Measurements from ENCODE around the gene ADARB2. TPM values are rescaled to one million over a fixed set of nuclear protein-coding genes. Genes with fewer than 3 reads are reported as not detected.

ADARB2 gene
- total and polyA plus RNA-seq, 10 of the 15 experiments (the other 5 are each of a cell fraction or from before 2014, with no cell fraction given) = 0.02 to 4.1 (median 0.76) TPM

GRCh38 chr10:1184541-1185430 lies 552.5 kb downstream of the ADARB2 start:
- CTCF ChIA-PET = no interaction called here
- no peak overlapping the region for H3K9ac ChIP-seq (ENCODE audit: control insufficient read depth, insufficient read depth, low read length)
- H4K20me1 ChIP-seq (ENCODE audit: control insufficient read depth, insufficient read depth) = no peaks in the 10 kb centered on the region
- no peaks in the 10 kb centered on the region for H3K79me2 ChIP-seq (ENCODE audit: control insufficient read depth, insufficient read depth, low read length)
- no peak overlapping the region for H3K4me2 ChIP-seq (ENCODE audit: control insufficient read depth, insufficient read depth)
- 43% methylated on average over 44 of the region's 45 CpGs for WGBS (ENCODE audit: insufficient coverage, insufficient replicate concordance, low lambda C conversion rate, missing lambda C conversion rate)
- DNase-seq (ENCODE audit: low read depth, low spot score) (no peak), ATAC-seq (no peak), FAIRE-seq (no peak)
- H3K36me3 ChIP-seq (ENCODE audit: control insufficient read depth in 2 of 2, insufficient read depth in 2 of 2, low read length in 1 of 2) = no peaks in the 10 kb centered on the region
- no peak overlapping the region for H3K4me3 ChIP-seq
- POLR2A ChIA-PET = no interaction called here
- H2AFZ ChIP-seq (ENCODE audit: control insufficient read depth, low read depth, low read length) = no peak overlapping the region
- in situ Hi-C loops (cut with MboI) (no loop called here), intact Hi-C loops (cut with micrococcal nuclease; ENCODE audit: unreplicated experiment) (no loop called here)
- no peak overlapping the region for H3K27ac ChIP-seq (ENCODE audit: control insufficient read depth, insufficient read depth)
- RAD21 ChIA-PET (ENCODE audit: unreplicated experiment) = no interaction called here
- peaks cover 0 to 2% of the 10 kb centered on the region in 2 experiments; a peak in 3 of 4 replicates for H3K27me3 ChIP-seq (replicated peaks in 1 of 2; ENCODE audit: control insufficient read depth in 2 of 2, insufficient read depth in 2 of 2, low read length in 1 of 2)
- no peaks in the 10 kb centered on the region for H3K9me3 ChIP-seq (replicated peaks; ENCODE audit: control insufficient read depth, insufficient read depth, low read length)
- no peak for TF ChIP-seq CREM (IDR thresholded peaks at IDR 0.05; ENCODE audit: low read depth)
- no peak for TF ChIP-seq HDAC6 (IDR thresholded peaks at IDR 0.05; ENCODE audit: unreplicated experiment)
- no peak for TF ChIP-seq IKZF1 (conservative IDR thresholded peaks at IDR 0.05)
- no peak for TF ChIP-seq KLF5 (IDR thresholded peaks at IDR 0.05; ENCODE audit: partially characterized antibody)
- TF ChIP-seq E4F1 (IDR thresholded peaks at IDR 0.05; ENCODE audit: borderline replicate concordance, partially characterized antibody) = no peak
- TF ChIP-seq SIX5 (IDR thresholded peaks at IDR 0.05; ENCODE audit: low read depth, low read length, severe bottlenecking) = no peak
- no peak for TF ChIP-seq PKNOX1 (IDR thresholded peaks at IDR 0.05)
- TF ChIP-seq CBX3 (IDR thresholded peaks at IDR 0.05; ENCODE audit: borderline replicate concordance, low read depth) = no peak
- TF ChIP-seq CHD4 (IDR thresholded peaks at IDR 0.05) = no peak
- TF ChIP-seq ZBTB40 (IDR thresholded peaks at IDR 0.05; ENCODE audit: borderline replicate concordance) = no peak
- TF ChIP-seq JUNB (IDR thresholded peaks at IDR 0.05) = no peak
- no peak for TF ChIP-seq ZNF24 (IDR thresholded peaks at IDR 0.05)
- no peak for TF ChIP-seq STAT3 (IDR thresholded peaks at IDR 0.05; ENCODE audit: low read depth, low read length)
- TF ChIP-seq USF2 (IDR thresholded peaks at IDR 0.05; ENCODE audit: borderline replicate concordance, low read depth, low read length) = no peak
- no peak for TF ChIP-seq CEBPB (IDR thresholded peaks at IDR 0.05; ENCODE audit: borderline replicate concordance in 1 of 2, low read depth in 2 of 2, low read length in 2 of 2)
- no TSS peak for BruUV-seq (replicated peaks)
- H3K4me1 ChIP-seq (ENCODE audit: control insufficient read depth, insufficient read depth, low read length) = no peaks in the 10 kb centered on the region
- SMC1A ChIA-PET (ENCODE audit: uncharacterized antibody, unreplicated experiment) = no interaction called here

All from GM12878 (cell line).